Activated T-helper 17 cell treated with anti-CD3 and anti-CD28 coated beads, Interleukin-2, amount 50 U/mL, for 72 hours (primary cell): ENCODE measurements around the gene FBXW11. TPM values are rescaled to one million over a fixed set of nuclear protein-coding genes. Genes with fewer than 3 reads are reported as not detected.

Experiments
- ATAC-seq: fragments of 150-1000 bp; cut with Tn5 transposase; replicated peaks from 2 replicates; pipeline ENCODE4 v1.10.0; 2021; ENCODE audit warnings: mild to moderate bottlenecking, moderate library complexity
- H3K27ac Mint-ChIP-seq: one replicate; pipeline ENCODE4 v1.8.0; 2022; ENCODE audit warnings: mixed read lengths
- H3K27me3 Mint-ChIP-seq: one replicate; pipeline ENCODE4 v1.8.0; 2022; ENCODE audit warnings: mixed read lengths
- H3K36me3 Mint-ChIP-seq: one replicate; pipeline ENCODE4 v1.8.0; 2022; ENCODE audit warnings: low read depth, mild to moderate bottlenecking, mixed read lengths
- H3K4me1 Mint-ChIP-seq: one replicate; pipeline ENCODE4 v1.8.0; 2022; ENCODE audit warnings: mixed read lengths
- H3K4me3 Mint-ChIP-seq: one replicate; pipeline ENCODE4 v1.8.0; 2022; ENCODE audit warnings: mild to moderate bottlenecking, mixed read lengths
- H3K9me3 Mint-ChIP-seq: one replicate; pipeline ENCODE4 v1.8.0; 2022; ENCODE audit warnings: mixed read lengths
- total RNA-seq, 2 donors: library from RNA; stranded (reverse); gene quantifications; one replicate each; pipeline ENCODE4 v1.2.3, GENCODE V29; 2022

The FBXW11 gene
- total RNA-seq, 2 donors from 2014 or later, result 48.1 to 51.4 TPM

DNA sequence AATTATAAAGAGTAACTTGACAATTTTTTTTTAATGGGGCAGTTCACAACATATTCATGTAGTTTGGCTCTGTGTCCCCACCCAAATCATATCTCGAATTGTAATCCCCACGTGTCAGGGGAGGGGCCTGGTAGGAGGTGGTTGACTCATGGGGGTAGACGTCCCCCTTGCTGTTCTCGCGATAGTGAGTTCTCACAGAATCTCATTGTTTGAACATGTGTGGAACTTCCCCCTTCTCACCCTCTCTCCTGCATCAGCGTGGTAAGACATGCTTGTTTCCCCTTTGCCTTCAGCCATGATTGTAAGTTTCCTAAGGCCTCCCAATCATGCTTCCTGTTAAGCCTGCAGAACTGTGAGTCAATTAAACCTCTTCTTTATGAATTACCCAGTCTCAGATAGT, 40.7 kb downstream of the FBXW11 start:
- peak; percentile 42 for ATAC-seq
- Mint-ChIP-seq H3K9me3 (no peaks in the 10 kb centered on the region), H3K27ac (peak overlapping the region; percentile 48), H3K4me3 (peak overlapping the region; percentile 9), H3K36me3 (peaks cover 24% of the 10 kb centered on the region), H3K4me1 (peaks cover 56% of the 10 kb centered on the region), H3K27me3 (no peaks in the 10 kb centered on the region)

DNA sequence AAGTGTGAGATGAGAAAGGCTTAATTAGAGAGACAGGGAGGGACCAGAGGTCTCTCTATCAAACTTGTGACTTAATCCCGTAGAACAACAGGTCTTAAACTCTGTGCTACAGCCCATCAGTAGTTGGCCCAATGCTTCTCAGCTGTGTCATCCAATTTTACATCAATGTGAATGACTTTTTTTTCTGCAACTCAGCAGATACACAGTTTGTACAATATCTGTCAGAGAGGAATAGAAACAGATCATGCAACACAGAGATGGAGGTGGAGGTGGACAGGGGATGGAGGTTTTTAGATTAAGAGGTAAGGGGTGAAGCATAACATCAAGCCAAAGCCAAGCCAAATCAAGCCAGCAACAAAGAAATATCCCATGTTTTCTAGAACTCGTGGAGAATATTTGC, 43.0 kb downstream of the FBXW11 start:
- no peak overlapping the region for H3K4me3 Mint-ChIP-seq
- peaks cover 31% of the 10 kb centered on the region for H3K36me3 Mint-ChIP-seq
- H3K27ac Mint-ChIP-seq, result no peak overlapping the region
- no peaks in the 10 kb centered on the region for H3K27me3 Mint-ChIP-seq
- peaks cover 54% of the 10 kb centered on the region for H3K4me1 Mint-ChIP-seq
- H3K9me3 Mint-ChIP-seq, result no peaks in the 10 kb centered on the region
- ATAC-seq, result no peak

DNA sequence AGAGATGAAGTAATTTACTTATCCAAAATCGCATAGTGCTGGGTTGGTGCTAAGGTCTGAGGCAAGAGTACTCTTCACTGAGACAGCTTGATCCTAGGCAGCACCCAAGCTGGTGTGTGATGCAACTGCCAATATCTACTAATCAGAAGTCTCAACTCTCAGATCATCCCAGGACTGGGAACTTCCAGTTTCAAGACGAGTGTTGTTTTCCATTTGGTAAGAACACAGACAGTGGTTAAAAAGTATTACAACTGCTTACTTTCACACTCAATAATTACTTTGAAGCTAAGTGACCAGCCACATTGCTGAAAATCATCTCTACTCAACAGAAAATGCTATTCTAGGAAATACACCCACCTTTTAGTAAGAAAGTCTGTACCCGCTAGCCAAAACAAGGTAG, 45.3 kb downstream of the FBXW11 start:
- Mint-ChIP-seq H3K4me1 (peaks cover 57% of the 10 kb centered on the region), H3K27me3 (no peaks in the 10 kb centered on the region), H3K27ac (peak overlapping the region; percentile 62), H3K9me3 (no peaks in the 10 kb centered on the region), H3K4me3 (peak overlapping the region; percentile 49), H3K36me3 (peaks cover 37% of the 10 kb centered on the region)
- peak; percentile 50 for ATAC-seq

DNA sequence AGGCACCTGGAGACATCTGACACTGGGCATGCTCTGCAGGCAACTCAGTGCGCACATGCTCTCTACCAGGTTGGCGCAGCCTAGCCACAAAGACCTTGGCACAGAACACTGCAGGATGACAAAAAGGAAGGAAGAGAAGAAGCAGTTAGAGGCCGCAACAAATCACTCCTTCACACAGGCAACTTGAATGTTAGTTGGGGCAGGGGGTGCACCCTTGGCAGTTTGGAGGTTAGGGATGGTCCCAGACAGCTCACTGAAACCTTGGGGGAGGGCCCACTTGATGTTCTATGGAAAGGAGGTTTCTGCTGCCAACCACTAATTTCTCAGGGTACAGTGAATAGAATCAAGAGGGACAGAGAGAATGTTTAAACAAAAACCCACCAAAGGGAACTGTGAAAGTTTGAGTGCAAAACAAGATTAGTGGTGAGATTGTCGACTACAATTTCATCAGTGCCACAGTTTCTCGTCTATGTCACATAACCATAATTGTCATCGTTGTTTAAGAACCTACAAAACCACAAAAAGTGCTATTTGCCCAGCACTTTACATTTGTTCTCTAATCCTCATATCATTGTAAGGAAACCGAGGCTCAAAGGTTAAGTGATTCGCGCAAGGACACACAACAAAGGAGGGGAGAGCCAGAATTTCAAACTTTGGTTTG, 48.7 kb downstream of the FBXW11 start:
- peak; percentile 88 for ATAC-seq
- Mint-ChIP-seq H3K9me3 (no peaks in the 10 kb centered on the region), H3K27ac (peak overlapping the region; percentile 91), H3K4me1 (peaks cover 37% of the 10 kb centered on the region), H3K36me3 (peaks cover 32% of the 10 kb centered on the region), H3K4me3 (peak overlapping the region; percentile 66), H3K27me3 (no peaks in the 10 kb centered on the region)

DNA sequence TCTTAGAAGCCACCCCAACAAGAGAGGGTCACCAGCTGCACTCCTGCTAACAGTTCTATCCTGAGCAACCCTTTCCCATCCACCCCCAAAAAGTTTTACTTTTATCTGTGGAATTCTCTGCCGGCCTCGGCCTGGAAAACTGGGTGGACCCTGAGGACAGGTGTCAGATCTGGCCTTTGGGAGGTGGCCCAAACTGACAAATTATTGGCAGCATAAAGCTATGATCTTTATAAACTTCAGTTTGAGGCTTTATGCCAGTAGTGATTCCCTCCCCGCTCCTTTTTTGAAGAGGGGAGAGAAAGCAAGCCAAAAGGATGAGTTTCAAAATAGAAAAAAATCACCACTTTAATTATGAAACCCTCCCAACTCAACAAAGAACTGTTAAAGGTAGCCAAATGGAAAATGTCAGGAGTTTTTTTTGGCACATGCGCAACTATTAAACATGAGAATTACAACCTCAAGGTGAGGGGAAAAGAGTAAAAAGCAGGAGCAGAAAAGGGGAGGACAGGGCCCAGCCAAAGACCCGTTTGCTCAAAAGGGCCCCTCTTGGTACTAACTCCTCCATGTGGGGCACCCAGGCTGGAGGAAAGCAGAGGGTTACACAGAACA, 49.4 kb downstream of the FBXW11 start:
- Mint-ChIP-seq H3K36me3 (peaks cover 32% of the 10 kb centered on the region), H3K27ac (peak overlapping the region; percentile 91), H3K4me3 (peak overlapping the region; percentile 66), H3K4me1 (peaks cover 36% of the 10 kb centered on the region), H3K27me3 (no peaks in the 10 kb centered on the region), H3K9me3 (no peaks in the 10 kb centered on the region)
- ATAC-seq, result no peak

DNA sequence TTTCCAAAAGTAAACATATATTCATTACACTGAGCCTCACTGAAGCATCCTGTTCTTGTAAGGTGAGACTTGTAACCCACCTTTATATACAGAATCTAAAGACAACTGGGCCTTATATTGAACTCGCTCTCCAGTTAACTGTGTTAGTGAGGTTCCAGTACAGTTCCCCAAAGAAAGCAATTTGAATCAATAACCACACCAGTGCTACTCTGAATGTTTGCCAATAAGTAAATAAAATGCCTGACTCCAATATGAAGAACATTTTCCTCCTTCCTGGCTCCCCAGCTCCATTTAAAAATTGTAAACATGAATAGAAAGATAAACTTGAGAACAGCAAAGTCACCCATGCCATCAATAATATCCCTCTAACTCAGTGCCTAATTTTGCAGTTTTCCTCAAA, 50.1 kb downstream of the FBXW11 start:
- Mint-ChIP-seq H3K4me1 (peaks cover 34% of the 10 kb centered on the region), H3K9me3 (no peaks in the 10 kb centered on the region), H3K36me3 (peaks cover 31% of the 10 kb centered on the region), H3K27ac (no peak overlapping the region), H3K27me3 (no peaks in the 10 kb centered on the region), H3K4me3 (no peak overlapping the region)
- ATAC-seq, result no peak

DNA sequence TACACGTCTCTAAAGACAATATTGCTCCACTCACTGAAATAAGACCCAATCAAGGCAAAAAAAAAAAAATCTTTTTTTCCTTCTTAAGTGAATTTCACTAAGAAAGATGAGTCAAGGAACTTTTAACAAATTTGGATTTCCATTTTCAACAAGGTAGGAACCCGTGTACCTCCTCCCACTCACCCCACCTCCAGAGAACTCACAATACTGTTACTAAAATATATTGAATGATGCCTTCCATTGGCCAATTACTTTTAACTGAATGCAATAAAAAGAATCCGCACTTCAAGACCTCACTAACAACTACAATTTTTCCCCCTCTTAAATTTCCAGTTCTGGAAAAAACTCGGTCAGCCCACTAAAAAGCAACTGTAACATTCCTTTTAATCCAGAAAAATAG, 50.7 kb downstream of the FBXW11 start:
- Mint-ChIP-seq H3K4me1 (peaks cover 28% of the 10 kb centered on the region), H3K9me3 (no peaks in the 10 kb centered on the region), H3K27ac (no peak overlapping the region), H3K36me3 (peaks cover 26% of the 10 kb centered on the region), H3K27me3 (no peaks in the 10 kb centered on the region), H3K4me3 (no peak overlapping the region)
- ATAC-seq, result no peak

DNA sequence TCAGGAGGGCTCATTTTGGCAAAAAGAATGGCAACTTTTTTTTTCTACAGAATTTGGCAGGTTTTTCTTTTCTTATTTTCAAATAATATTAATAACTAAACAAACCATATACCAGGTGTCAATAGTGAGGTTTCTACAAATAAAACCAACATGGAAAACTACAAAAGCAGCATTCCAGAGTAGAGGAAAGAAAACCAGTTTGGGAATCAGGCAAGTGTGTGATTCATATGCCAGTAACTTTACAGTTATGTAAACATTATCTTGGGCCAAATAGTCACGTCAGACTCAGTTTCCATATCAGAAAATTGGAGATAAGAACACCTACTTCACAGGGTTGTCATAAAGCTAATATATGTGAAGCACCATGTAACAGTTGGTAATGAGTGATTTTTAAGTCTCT, 51.7 kb downstream of the FBXW11 start:
- no peak for ATAC-seq
- H3K9me3 Mint-ChIP-seq, result no peaks in the 10 kb centered on the region

DNA sequence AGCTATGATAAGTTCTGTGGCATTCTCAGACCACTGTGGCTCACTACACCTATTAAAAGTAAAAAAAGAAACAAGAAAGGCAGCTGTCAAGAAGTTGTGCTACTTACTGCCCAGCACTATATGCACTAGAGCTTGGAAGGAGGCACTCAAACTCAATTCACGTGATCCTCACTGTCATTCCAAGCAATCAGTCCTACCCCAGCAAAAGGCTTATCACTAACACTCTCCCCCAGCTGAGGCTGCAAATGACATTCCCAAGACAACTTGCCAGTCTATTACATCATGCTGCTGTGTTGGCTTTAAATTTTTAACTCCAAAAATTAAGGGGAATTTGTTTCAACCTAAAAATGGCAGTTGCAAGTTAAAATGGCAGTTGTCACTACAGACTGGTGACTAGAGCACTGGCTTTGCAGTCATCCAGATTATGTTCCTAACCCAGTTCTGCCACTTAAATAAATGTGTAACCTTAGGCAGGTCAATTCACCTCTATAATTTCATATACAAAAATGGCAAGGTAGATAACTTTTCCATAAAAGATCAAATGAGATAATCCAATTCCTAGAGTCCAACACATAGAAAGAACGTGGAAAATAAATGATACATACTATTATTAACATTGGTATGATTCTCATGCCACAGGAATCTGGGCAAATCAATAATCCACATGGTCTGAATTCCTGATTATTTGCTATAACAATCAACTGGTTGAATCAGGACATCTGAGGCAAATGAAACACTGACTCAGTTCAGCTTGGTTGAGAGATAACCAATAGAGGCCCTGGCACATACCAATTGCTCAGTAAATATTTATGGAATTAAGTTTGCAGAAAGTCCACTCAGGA, 52.4 kb downstream of the FBXW11 start:
- Mint-ChIP-seq H3K4me3 (no peak overlapping the region), H3K36me3 (peaks cover 12% of the 10 kb centered on the region), H3K27ac (no peak overlapping the region), H3K9me3 (no peaks in the 10 kb centered on the region), H3K27me3 (no peaks in the 10 kb centered on the region), H3K4me1 (peaks cover 31% of the 10 kb centered on the region)
- no peak for ATAC-seq

More for the DNA sequence above, 51.7 kb downstream of the FBXW11 start:
- Mint-ChIP-seq H3K4me1 (peaks cover 25% of the 10 kb centered on the region), H3K4me3 (no peak overlapping the region), H3K27me3 (no peaks in the 10 kb centered on the region), H3K36me3 (peaks cover 15% of the 10 kb centered on the region), H3K27ac (no peak overlapping the region)

DNA sequence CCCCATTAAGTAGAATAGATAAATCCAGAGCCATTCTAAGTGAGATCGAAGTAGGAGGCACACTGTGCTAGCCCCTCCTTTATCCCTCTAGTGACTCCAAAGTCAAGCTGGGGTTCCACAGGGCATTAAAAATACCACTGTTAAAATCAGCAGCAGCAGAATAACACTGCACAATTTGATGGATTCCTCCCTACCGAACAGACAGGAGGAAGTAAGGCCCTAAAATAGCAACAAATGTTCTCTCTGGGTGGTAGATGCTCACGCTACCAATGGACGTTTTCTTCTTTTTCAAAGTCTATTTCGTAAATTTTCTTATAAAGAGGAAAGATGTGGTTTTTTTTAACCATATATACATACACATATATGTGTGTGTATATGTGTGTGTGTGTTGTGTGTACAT, 54.4 kb downstream of the FBXW11 start:
- H3K4me1 Mint-ChIP-seq, result peaks cover 16% of the 10 kb centered on the region
- no peaks in the 10 kb centered on the region for H3K36me3 Mint-ChIP-seq
- H3K27ac Mint-ChIP-seq, result no peak overlapping the region
- no peaks in the 10 kb centered on the region for H3K9me3 Mint-ChIP-seq
- H3K27me3 Mint-ChIP-seq, result no peaks in the 10 kb centered on the region
- no peak overlapping the region for H3K4me3 Mint-ChIP-seq
- no peak for ATAC-seq

DNA sequence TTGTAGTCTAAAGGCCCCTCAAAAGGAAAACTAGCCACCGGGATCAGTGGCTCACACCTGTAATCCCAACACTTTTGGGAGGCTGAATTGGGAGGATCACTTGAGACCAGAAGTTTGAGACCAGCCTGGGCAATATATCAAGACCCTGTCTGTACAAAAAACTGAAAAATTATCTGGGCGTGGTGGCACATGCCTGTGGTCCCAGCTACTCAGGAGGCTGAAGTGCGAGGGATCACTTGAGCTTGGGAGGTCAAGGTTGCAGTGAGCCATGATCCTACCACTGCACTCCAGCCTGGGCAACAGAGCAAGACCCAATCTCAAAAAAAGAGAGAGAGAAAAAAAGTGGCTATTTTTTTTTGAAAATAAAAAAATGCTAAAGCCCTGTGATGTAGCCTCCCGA, 55.2 kb downstream of the FBXW11 start:
- Mint-ChIP-seq H3K27me3 (no peaks in the 10 kb centered on the region), H3K27ac (no peak overlapping the region), H3K36me3 (no peaks in the 10 kb centered on the region), H3K4me3 (no peak overlapping the region), H3K4me1 (peaks cover 19% of the 10 kb centered on the region), H3K9me3 (no peaks in the 10 kb centered on the region)
- no peak for ATAC-seq

DNA sequence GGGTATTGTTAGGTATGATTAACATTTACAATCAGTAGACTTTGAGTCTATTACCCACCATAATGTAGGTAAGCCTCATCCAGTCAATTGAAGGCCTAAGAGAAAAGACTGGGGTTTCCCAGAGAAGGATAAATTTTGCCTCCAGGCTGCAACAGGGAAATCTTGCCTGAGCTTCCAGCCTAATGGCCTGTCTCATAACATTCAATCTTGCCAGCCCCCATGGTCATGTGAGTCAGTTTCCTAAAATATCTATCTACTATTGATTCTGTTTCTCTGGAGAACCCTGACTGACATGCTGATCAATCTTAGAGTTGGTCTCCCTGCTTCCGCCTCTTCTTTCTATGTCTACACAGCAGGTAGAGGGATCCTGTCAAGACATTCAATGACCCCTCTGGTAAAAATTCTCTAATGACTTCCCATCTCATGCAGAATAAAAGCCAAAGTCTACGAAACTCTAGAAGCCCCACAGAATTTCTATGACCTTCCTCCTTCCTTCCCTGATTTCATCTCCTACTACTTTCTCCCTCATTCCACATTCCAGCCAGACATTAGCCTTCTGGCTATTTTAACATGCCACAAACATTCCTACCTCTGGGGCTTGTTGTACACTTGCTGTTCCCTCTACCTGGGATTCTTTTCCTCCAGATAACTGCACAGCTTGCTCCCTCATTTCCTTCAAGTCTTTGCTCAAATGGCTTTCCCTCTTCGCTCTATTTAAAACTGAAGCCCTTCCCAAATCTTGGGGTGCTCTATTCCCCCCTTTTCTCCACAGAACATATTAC, 60.2 kb downstream of the FBXW11 start:
- no peaks in the 10 kb centered on the region for H3K36me3 Mint-ChIP-seq
- H3K9me3 Mint-ChIP-seq, result no peaks in the 10 kb centered on the region
- no peaks in the 10 kb centered on the region for H3K27me3 Mint-ChIP-seq
- no peak overlapping the region for H3K4me3 Mint-ChIP-seq
- H3K4me1 Mint-ChIP-seq, result peaks cover 36% of the 10 kb centered on the region
- no peak for ATAC-seq
- H3K27ac Mint-ChIP-seq, result no peak overlapping the region

DNA sequence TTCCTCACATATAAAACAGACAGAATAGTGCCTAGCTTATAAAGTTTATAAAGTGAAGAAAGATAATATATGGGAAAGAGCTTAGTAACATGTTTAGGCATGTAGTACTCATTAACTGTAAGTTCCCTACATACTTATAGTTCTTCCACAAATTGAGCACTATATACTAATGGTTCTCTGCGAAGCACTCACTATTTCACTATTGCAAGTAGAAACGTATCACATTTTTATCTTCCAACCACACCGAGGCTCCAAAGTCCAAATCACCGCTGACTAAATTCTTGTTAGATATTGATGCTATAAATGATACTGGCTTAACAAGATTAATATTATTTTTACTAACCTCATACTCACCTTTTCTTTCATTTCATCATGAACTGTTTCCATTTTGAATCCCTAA, 61.0 kb downstream of the FBXW11 start:
- Mint-ChIP-seq H3K9me3 (no peaks in the 10 kb centered on the region), H3K4me3 (no peak overlapping the region), H3K27me3 (no peaks in the 10 kb centered on the region), H3K36me3 (no peaks in the 10 kb centered on the region), H3K4me1 (peaks cover 36% of the 10 kb centered on the region), H3K27ac (no peak overlapping the region)
- ATAC-seq, result no peak

DNA sequence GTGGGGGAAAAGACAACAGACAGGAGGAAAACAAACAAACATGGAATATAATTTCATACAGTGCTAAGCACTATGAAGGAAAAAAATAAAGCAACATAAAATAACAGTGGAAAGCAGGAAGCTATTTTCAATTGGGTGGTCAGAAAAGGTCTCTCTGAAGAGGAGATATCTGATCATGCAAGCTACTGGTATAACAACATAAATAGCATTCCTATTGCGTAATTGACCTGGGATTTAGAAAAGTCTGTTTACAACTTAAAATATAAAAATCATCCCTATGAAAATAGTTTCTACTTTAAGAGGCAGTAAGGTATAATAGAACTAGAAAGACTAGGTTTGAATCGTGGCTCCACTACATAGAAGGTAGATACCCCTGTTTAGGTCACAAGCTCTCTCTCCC, 61.4 kb downstream of the FBXW11 start:
- ATAC-seq, result no peak
- H3K9me3 Mint-ChIP-seq, result no peaks in the 10 kb centered on the region
- peaks cover 40% of the 10 kb centered on the region for H3K4me1 Mint-ChIP-seq
- no peaks in the 10 kb centered on the region for H3K36me3 Mint-ChIP-seq
- no peak overlapping the region for H3K4me3 Mint-ChIP-seq
- no peak overlapping the region for H3K27ac Mint-ChIP-seq
- H3K27me3 Mint-ChIP-seq, result no peaks in the 10 kb centered on the region
